Fibroblast of mammary gland (primary cell): Measurements from ENCODE around the gene IPO11.

Source experiments
- DNase-seq: peaks from one replicate; pipeline ENCODE4 v3.0.0-alpha.2; 2010; ENCODE audit warnings: low read depth
- H3K4me3 ChIP-seq: 2 replicates; pipeline ENCODE4 v1.5.1; 2011; ENCODE audit warnings: low read depth, mild to moderate bottlenecking, low read length, moderate library complexity; ENCODE audit not compliant: control insufficient read depth
- TF ChIP-seq, protein P1 (sequence below): conservative IDR thresholded peaks from 2 replicates; pipeline ENCODE4 v1.5.1; 2011; ENCODE audit warnings: low read depth, low read length, inconsistent platforms; ENCODE audit not compliant: control insufficient read depth, insufficient read depth

Gene IPO11

DNA sequence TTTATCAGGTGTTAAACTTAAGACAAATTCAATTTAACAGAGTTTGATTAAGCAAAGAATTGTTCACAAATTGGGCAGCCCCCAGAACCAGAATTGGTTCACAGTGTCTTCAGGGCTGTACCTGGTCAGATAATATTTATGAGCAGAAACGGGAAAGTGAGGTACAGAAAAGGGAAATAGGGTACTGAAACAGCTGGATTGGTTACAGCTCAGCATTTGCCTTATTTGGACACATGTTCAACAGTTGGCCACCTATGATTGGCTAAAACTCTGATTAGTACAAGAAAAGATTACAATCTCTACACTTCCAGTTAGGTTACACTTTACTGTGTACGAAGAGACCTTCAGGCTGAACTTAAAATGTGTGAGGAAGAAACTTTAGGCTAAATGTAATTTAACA, 184.8 kb downstream of the IPO11 start:
- no peak overlapping the region for H3K4me3 ChIP-seq
- DNase-seq = no peak
- TF ChIP-seq, protein P1, sequence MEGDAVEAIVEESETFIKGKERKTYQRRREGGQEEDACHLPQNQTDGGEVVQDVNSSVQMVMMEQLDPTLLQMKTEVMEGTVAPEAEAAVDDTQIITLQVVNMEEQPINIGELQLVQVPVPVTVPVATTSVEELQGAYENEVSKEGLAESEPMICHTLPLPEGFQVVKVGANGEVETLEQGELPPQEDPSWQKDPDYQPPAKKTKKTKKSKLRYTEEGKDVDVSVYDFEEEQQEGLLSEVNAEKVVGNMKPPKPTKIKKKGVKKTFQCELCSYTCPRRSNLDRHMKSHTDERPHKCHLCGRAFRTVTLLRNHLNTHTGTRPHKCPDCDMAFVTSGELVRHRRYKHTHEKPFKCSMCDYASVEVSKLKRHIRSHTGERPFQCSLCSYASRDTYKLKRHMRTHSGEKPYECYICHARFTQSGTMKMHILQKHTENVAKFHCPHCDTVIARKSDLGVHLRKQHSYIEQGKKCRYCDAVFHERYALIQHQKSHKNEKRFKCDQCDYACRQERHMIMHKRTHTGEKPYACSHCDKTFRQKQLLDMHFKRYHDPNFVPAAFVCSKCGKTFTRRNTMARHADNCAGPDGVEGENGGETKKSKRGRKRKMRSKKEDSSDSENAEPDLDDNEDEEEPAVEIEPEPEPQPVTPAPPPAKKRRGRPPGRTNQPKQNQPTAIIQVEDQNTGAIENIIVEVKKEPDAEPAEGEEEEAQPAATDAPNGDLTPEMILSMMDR = no peak

DNA sequence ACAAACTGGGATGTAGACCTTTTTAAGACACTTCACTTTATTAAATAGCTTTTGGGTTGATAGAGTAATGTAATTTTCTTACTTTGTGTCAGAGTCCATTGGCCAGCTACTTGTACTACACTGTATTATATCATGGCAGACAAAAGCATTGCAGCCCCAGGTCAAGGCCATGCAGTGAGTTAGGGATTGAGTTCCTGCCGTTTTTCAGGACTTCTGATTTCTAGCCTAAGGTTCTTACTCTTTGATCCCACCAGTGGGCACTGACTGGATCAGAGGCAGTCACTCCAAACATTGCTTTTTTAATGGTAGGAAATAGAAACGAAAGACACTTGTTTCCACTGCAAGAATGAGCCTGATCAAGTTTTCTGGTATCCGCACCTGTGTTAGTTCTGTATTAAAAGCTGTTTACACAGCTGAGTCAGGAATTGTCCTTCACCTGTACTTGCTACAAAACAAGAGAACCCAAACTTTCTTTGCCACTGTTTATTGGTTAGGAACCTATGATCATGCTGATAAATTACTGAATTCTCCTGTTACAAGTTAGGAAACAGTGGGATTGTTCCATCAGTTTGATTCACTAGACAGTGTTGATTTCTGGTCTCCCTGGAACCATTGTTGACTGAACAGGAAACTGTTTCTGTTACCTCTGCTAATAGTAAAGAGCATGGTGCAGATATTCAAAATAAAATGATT, 188.1 kb downstream of the IPO11 start:
- TF ChIP-seq, protein P1 = no peak
- no peak for DNase-seq
- no peak overlapping the region for H3K4me3 ChIP-seq

DNA sequence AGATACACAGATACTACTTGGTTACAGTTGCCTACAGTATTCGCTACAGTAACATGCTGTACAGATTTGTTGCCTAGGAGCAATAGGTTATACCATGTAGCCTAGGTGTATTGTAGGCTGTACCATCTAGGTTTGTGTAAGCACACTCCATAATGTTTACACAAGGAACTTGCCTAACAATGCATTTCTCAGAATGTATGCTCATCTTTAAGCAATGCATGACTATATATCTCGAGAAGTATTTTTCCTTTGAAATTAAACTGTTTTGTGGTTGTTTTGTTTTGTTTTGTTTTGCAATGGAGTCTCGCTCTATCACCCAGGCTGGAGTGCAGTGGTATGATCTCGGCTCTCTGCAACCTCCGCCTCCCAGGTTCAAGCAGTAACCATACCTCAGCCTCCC, 191.4 kb downstream of the IPO11 start:
- TF ChIP-seq, protein P1 = no peak
- H3K4me3 ChIP-seq = no peak overlapping the region

GRCh38 chr5:62605638-62606037, 193.1 kb downstream of the IPO11 start:
- TF ChIP-seq, protein P1 = no peak
- H3K4me3 ChIP-seq = no peak overlapping the region
- DNase-seq = no peak

More for the DNA sequence above, 191.4 kb downstream of the IPO11 start:
- DNase-seq = no peak

GRCh38 chr5:62606878-62607277, 194.3 kb downstream of the IPO11 start:
- TF ChIP-seq, protein P1 = no peak
- no peak for DNase-seq
- H3K4me3 ChIP-seq = no peak overlapping the region

GRCh38 chr5:62607615-62608014, 195.1 kb downstream of the IPO11 start:
- TF ChIP-seq, protein P1 = no peak
- DNase-seq = no peak
- H3K4me3 ChIP-seq = no peak overlapping the region
